Naive B cell (primary cell): ENCODE data around the gene ACTN3. TPM values are rescaled to one million over a fixed set of nuclear protein-coding genes. Genes with fewer than 3 reads are reported as not detected.

ENCODE experiments used
- ATAC-seq, 2 donors: fragments of 150-1000 bp; cut with Tn5 transposase; 2 replicates each; pipeline ENCODE4 v1.10.0; 2021; ENCODE audit warnings: low read depth in 2 of 2, mild to moderate bottlenecking in 2 of 2, moderate library complexity in 2 of 2
- DNase-seq: peaks from one replicate; pipeline ENCODE4 v3.0.0; 2022
- H3K27ac Mint-ChIP-seq, 6 donors: one replicate each; pipeline ENCODE4 v1.8.0; 2020 to 2022; ENCODE audit warnings: mild to moderate bottlenecking in 6 of 6, mixed read lengths in 6 of 6, moderate library complexity in 5 of 6, inconsistent platforms in 2 of 6
- H3K27me3 Mint-ChIP-seq, 3 donors: one replicate each; pipeline ENCODE4 v1.8.0; 2021 to 2022; ENCODE audit warnings: mixed read lengths in 3 of 3, mild to moderate bottlenecking in 1 of 3
- H3K36me3 Mint-ChIP-seq, 2 donors: one replicate each; pipeline ENCODE4 v1.8.0; 2020 to 2022; ENCODE audit warnings: mixed read lengths in 2 of 2, inconsistent platforms in 1 of 2, mild to moderate bottlenecking in 1 of 2
- H3K4me1 Mint-ChIP-seq, 3 donors: one replicate each; pipeline ENCODE4 v1.8.0; 2020 to 2022; ENCODE audit warnings: mixed read lengths in 3 of 3, inconsistent platforms in 1 of 3, mild to moderate bottlenecking in 1 of 3, moderate library complexity in 1 of 3
- H3K4me3 Mint-ChIP-seq, 8 donors: one replicate each; pipeline ENCODE4 v1.8.0; 2020 to 2022; ENCODE audit warnings: mild to moderate bottlenecking in 8 of 8, mixed read lengths in 8 of 8, moderate library complexity in 8 of 8, inconsistent platforms in 2 of 8
- H3K9me3 Mint-ChIP-seq, 7 donors: one replicate each; pipeline ENCODE4 v1.8.0; 2020 to 2022; ENCODE audit warnings: mixed read lengths in 7 of 7, mild to moderate bottlenecking in 5 of 7, inconsistent platforms in 2 of 7, moderate library complexity in 1 of 7
- polyA plus RNA-seq, 6 donors: library from polyadenylated mRNA; unstranded; fragments of 300-500 nt; fragmentation: Illumina TruSeq; gene quantifications; one replicate each; pipeline ENCODE4 v1.2.3, GENCODE V29; 2021; ENCODE audit warnings: low read depth in 6 of 6

Gene ACTN3
- polyA plus RNA-seq, 6 donors from 2014 or later: not detected

DNA sequence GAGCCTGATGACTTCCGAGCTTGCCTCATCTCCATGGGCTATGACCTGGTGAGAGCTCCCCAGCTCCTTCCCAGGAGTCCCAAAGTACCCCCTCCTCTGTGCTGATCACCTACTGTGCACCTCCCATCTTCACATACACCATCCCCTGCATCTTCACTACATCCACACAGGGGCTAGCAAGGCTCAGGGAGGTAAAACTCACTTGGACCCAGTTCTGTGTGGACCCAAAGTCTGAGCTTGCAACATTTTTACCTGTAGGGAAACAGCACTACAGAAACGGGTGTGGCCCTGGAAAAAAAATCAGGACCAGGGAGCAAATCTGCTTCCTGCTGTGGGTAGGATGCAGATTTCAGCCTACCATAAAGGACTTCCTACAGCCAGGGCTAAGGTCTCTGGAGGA, 15.6 kb downstream of the ACTN3 start:
- ATAC-seq (no peak), DNase-seq (no peak)
- Mint-ChIP-seq H3K36me3 (peaks cover 0 to 5% of the 10 kb centered on the region in 2 donors), H3K4me1 (peaks cover 0 to 11% (median 3%) of the 10 kb centered on the region in 3 donors), H3K9me3 (no peaks in the 10 kb centered on the region), H3K27ac (no peak overlapping the region), H3K27me3 (peaks cover 12 to 46% (median 19%) of the 10 kb centered on the region in 3 donors), H3K4me3 (no peak overlapping the region)

GRCh38 chr11:66562907-66563583, 16.3 kb downstream of the ACTN3 start:
- no peak for DNase-seq
- Mint-ChIP-seq H3K27me3 (peaks cover 6 to 46% (median 15%) of the 10 kb centered on the region in 3 donors), H3K4me3 (no peak overlapping the region), H3K9me3 (no peaks in the 10 kb centered on the region), H3K36me3 (peaks cover 0 to 5% of the 10 kb centered on the region in 2 donors), H3K27ac (no peak overlapping the region), H3K4me1 (peaks cover 0 to 11% (median 3%) of the 10 kb centered on the region in 3 donors)
- no peak for ATAC-seq

DNA sequence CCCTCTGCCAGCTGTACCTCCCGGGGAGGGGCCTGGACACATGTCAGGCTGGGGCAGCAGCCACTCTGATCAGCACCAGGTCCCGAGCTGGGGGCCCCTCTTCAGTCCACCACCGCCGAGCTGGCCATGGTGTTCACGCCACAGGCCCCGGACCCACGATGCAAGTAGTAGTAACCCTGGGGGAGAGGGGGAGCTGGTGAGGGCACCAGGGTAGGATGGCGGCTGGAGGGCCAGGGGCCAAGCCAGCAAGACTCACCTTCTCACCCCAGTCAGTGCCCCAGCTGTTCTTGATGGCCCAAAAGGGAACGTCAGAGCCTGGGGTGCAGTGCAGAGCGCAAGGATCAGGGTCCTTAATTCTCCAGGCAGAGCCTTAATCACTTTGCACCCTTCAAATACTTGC, 17.1 kb downstream of the ACTN3 start:
- Mint-ChIP-seq H3K4me1 (peaks cover 5 to 13% (median 6%) of the 10 kb centered on the region in 3 donors), H3K27ac (no peak overlapping the region), H3K36me3 (peaks cover 0 to 5% of the 10 kb centered on the region in 2 donors), H3K9me3 (no peaks in the 10 kb centered on the region), H3K4me3 (peak overlapping the region in 1 of 8 donors; percentile 25), H3K27me3 (peaks cover 1 to 43% (median 9%) of the 10 kb centered on the region in 3 donors)
- no peak for ATAC-seq
- no peak for DNase-seq

GRCh38 chr11:66564538-66564937, 17.8 kb downstream of the ACTN3 start:
- DNase-seq: no peak
- ATAC-seq: no peak
- no peak overlapping the region for H3K4me3 Mint-ChIP-seq
- peaks cover 0 to 44% (median 5%) of the 10 kb centered on the region in 3 donors for H3K27me3 Mint-ChIP-seq
- H3K36me3 Mint-ChIP-seq: peaks cover 0 to 5% of the 10 kb centered on the region in 2 donors
- no peaks in the 10 kb centered on the region for H3K9me3 Mint-ChIP-seq
- H3K27ac Mint-ChIP-seq: no peak overlapping the region
- peaks cover 3 to 10% (median 6%) of the 10 kb centered on the region in 3 donors for H3K4me1 Mint-ChIP-seq

- DNase-seq: no peak
- Mint-ChIP-seq H3K27me3 (peaks cover 0 to 44% (median 6%) of the 10 kb centered on the region in 3 donors), H3K27ac (no peak overlapping the region), H3K36me3 (peaks cover 0 to 5% of the 10 kb centered on the region in 2 donors), H3K4me3 (peak overlapping the region in 1 of 8 donors; percentile 5), H3K9me3 (no peaks in the 10 kb centered on the region), H3K4me1 (peaks cover 3 to 10% (median 6%) of the 10 kb centered on the region in 3 donors)
- no peak for ATAC-seq
Measured at GRCh38 chr11:66564984-66565383, 18.3 kb downstream of the ACTN3 start.

- H3K27ac Mint-ChIP-seq: no peak overlapping the region
- peaks cover 0 to 5% of the 10 kb centered on the region in 2 donors for H3K36me3 Mint-ChIP-seq
- peak overlapping the region in 6 of 8 donors; percentile 18 to 82 (median 46) for H3K4me3 Mint-ChIP-seq
- DNase-seq (no peak), ATAC-seq (no peak)
- peaks cover 0 to 44% (median 12%) of the 10 kb centered on the region in 3 donors for H3K27me3 Mint-ChIP-seq
- H3K4me1 Mint-ChIP-seq: peaks cover 3 to 10% (median 6%) of the 10 kb centered on the region in 3 donors
- H3K9me3 Mint-ChIP-seq: no peaks in the 10 kb centered on the region
Measured at GRCh38 chr11:66566221-66566620, 19.5 kb downstream of the ACTN3 start.

- no peak overlapping the region for H3K27ac Mint-ChIP-seq
- ATAC-seq (no peak), DNase-seq (no peak)
- peaks cover 0 to 43% (median 12%) of the 10 kb centered on the region in 3 donors for H3K27me3 Mint-ChIP-seq
- H3K36me3 Mint-ChIP-seq: peaks cover 0 to 5% of the 10 kb centered on the region in 2 donors
- no peaks in the 10 kb centered on the region for H3K9me3 Mint-ChIP-seq
- peak overlapping the region; percentile 62 to 83 (median 73) for H3K4me3 Mint-ChIP-seq
- peaks cover 3 to 10% (median 6%) of the 10 kb centered on the region in 3 donors for H3K4me1 Mint-ChIP-seq
Measured at GRCh38 chr11:66567787-66568123, 21.1 kb downstream of the ACTN3 start.

DNA sequence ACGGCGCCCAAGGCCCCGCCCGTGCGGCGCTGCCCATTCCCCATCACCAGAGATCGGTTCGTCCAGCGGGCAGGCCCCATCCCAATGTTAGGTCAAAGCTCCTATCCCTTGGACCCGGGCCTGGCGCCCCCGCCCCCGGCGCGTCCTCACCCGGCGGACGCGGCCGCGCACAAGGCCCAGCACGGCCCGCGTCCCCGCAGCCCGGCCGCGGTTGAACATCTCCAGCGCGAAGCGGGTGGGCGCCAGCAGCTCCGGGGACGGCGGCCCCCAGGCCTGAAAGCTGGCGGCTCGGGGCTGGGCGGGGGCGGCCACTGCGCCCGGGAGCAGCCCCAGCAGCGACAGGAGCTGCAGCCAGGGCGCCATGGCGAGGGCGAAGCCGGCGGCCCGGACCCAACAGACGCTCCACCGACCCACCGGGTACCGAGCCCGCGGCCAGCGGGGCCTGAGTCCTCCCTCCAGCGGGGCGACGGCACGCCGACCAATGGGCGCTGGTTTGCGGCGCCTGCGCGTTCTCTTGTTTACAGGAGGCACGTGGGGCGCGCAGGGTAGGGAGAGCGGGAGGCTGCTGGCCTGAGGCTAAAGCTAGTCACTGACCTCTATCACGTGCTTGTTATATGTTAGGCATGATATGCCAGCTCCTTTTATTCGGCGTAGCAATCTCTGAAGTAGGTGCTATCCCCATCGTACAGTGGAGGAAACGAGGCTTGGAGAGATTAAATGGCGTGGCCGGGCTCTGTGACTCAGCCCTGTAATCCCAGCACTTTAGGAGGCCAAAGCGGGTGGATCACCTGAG, 21.6 kb downstream of the ACTN3 start, which contains the start of gene CTSF:
CTSF (minus strand) TSS at position 483 of the 793 bp plus-strand sequence; CDS start at position 363, 120 bp downstream.
- Mint-ChIP-seq H3K27ac (peak within 1 kb of the TSS in 1 of 6 donors; percentile 56), H3K4me1 (peaks cover 3 to 10% (median 6%) of the 10 kb centered on the region in 3 donors), H3K9me3 (no peaks in the 10 kb centered on the region), H3K4me3 (peak within 1 kb of the TSS; percentile 70 to 88 (median 80)), H3K27me3 (peaks cover 0 to 43% (median 12%) of the 10 kb centered on the region in 3 donors), H3K36me3 (peaks cover 0 to 5% of the 10 kb centered on the region in 2 donors)
- ATAC-seq: peak; percentile 88 to 91
- DNase-seq: peak; percentile 56

DNA sequence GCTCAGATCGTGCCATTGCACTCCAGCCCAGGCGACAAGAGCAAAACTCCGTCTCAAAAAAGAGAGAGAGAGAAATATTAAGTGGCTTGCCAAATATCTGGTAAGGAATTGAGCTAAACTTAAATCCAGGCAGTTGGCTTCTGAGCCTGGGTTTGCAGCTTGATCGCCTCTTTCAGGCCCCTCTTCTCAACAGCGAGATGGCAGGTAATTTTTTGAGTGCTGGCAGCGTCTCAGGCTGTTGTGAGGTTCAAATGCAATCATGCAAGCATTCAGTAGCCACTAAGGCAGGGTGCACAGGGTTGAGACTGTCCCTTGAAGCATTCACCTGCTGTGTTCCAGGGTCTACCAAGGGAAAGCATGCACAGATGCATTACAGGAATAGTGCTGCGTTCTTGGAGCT, 22.4 kb downstream of the ACTN3 start:
- Mint-ChIP-seq H3K9me3 (no peaks in the 10 kb centered on the region), H3K27ac (no peak overlapping the region)
- DNase-seq: no peak

DNA sequence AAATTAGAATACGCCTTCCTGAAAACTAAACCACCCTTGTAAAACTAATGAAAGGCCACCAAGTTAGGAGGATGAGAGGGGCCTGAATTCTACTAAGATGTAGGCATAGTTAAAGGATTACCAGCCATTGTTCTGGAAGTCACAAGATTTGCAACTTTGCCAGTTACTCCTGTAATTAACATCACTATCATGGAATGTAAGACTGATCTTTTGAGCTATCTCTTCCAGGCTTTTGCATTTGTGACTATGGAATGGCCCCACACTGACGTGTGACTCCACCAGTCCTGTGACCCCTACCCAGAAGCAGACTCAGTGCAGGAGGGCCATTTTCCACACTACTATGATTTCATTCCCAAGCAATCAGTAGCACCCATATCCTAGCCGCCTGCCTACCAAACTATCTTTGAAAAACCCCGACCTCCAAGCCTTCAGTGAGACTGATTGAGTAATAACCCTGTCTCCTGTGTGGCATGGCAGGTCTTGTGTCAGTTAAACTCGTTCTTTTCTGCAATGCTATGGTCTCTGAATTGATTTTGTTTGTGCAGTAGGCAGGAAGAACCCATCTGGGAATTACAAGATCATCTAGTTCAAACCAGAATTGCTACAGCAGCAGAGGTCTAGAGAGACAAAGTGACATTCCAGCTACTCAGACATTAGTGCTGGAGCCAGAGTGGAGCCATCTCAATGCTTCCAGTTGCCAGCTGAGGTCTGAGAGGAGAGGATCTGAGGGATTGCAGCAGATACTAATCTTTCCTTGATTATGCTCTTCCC, 23.6 kb downstream of the ACTN3 start:
- peaks cover 0 to 62% (median 30%) of the 10 kb centered on the region in 3 donors for H3K27me3 Mint-ChIP-seq
- ATAC-seq (no peak), DNase-seq (no peak)

More for the DNA sequence above, 22.4 kb downstream of the ACTN3 start:
- H3K36me3 Mint-ChIP-seq: peaks cover 0 to 5% of the 10 kb centered on the region in 2 donors
- peaks cover 0 to 50% (median 18%) of the 10 kb centered on the region in 3 donors for H3K27me3 Mint-ChIP-seq
- peaks cover 3 to 10% (median 6%) of the 10 kb centered on the region in 3 donors for H3K4me1 Mint-ChIP-seq
- no peak for ATAC-seq
- peak overlapping the region in 5 of 8 donors; percentile 27 to 88 (median 78) for H3K4me3 Mint-ChIP-seq

GRCh38 chr11:66570850-66571180, 24.1 kb downstream of the ACTN3 start:
- Mint-ChIP-seq H3K27ac (no peak overlapping the region), H3K4me1 (peaks cover 3 to 10% (median 6%) of the 10 kb centered on the region in 3 donors), H3K9me3 (no peaks in the 10 kb centered on the region), H3K27me3 (peaks cover 0 to 67% (median 35%) of the 10 kb centered on the region in 3 donors), H3K36me3 (peaks cover 0 to 5% of the 10 kb centered on the region in 2 donors), H3K4me3 (peak overlapping the region in 1 of 8 donors; percentile 56)
- ATAC-seq (no peak), DNase-seq (no peak)

More for the DNA sequence above, 23.6 kb downstream of the ACTN3 start:
- Mint-ChIP-seq H3K27ac (peak overlapping the region in 1 of 6 donors; percentile 47), H3K4me3 (peak overlapping the region in 2 of 8 donors; percentile 8 to 19), H3K9me3 (no peaks in the 10 kb centered on the region), H3K36me3 (peaks cover 0 to 5% of the 10 kb centered on the region in 2 donors), H3K4me1 (peaks cover 3 to 10% (median 6%) of the 10 kb centered on the region in 3 donors)

GRCh38 chr11:66579017-66579606, 32.4 kb downstream of the ACTN3 start:
- Mint-ChIP-seq H3K4me1 (peaks cover 9 to 14% (median 10%) of the 10 kb centered on the region in 3 donors), H3K27me3 (peaks cover 4 to 25% (median 25%) of the 10 kb centered on the region in 3 donors), H3K9me3 (peaks cover 2 to 11% (median 7%) of the 10 kb centered on the region in 7 donors), H3K4me3 (peak overlapping the region in 2 of 8 donors; percentile 4 to 25), H3K27ac (peak overlapping the region in 2 of 6 donors; percentile 19 to 86), H3K36me3 (peaks cover 0 to 8% of the 10 kb centered on the region in 2 donors)
- DNase-seq: peak; percentile 68
- ATAC-seq: peak; percentile 77 to 93
